HepG2 (cell line): ENCODE data around the gene UNC5B. TPM values are rescaled to one million over a fixed set of nuclear protein-coding genes. Genes with fewer than 3 reads are reported as not detected.
A peak's percentile ranks its signal among the peaks of the same experiment; 100 is the strongest.

Source experiments
- CBX1 ChIP-seq: IDR thresholded peaks from one replicate; pipeline ENCODE4 v1.6.1; 2016; ENCODE audit warnings: antibody characterized with exemption, low read depth
- FUBP1 ChIP-seq: sonication (generic); formaldehyde crosslinking; IDR thresholded peaks from 2 replicates; pipeline ENCODE4 v1.5.1; 2020; ENCODE audit warnings: missing genetic modification reagents, mild to moderate bottlenecking, borderline replicate concordance
- HCFC1 ChIP-seq: fragments of 150-350 bp; IDR thresholded peaks from 2 replicates; pipeline ENCODE4 v1.6.1; 2014; ENCODE audit warnings: low read depth, low read length
- ISX ChIP-seq: sonication (generic); formaldehyde crosslinking; conservative IDR thresholded peaks from 2 replicates; pipeline ENCODE4 v1.5.0; 2020; ENCODE audit warnings: missing genetic modification reagents
- KDM6A ChIP-seq: IDR thresholded peaks from 2 replicates; pipeline ENCODE4 v1.6.1; 2016; ENCODE audit warnings: low read depth
- MAFK ChIP-seq, 2 experiments: IDR thresholded peaks in 1 of 2; conservative IDR thresholded peaks in 1 of 2; 2 replicates each; pipeline ENCODE4 v1.6.1; 2011; ENCODE audit warnings: improper control_type of control experiment in 2 of 2, low read length in 2 of 2
- SMC3 ChIP-seq: IDR thresholded peaks from 2 replicates; pipeline ENCODE4 v1.6.1; 2011; ENCODE audit warnings: low read length, improper control_type of control experiment
- U2AF2 ChIP-seq: fragments of 200-400 bp; formaldehyde crosslinking; IDR thresholded peaks from 2 replicates; pipeline ENCODE4 v1.6.1; 2017; ENCODE audit warnings: low read depth, mild to moderate bottlenecking, low read length
- ZFP91 ChIP-seq: sonication (generic); formaldehyde crosslinking; IDR thresholded peaks from 2 replicates; pipeline ENCODE4 v1.9.0; 2022; ENCODE audit warnings: missing genetic modification reagents, mild to moderate bottlenecking, borderline replicate concordance
- ZNF496 ChIP-seq: sonication (generic); formaldehyde crosslinking; IDR thresholded peaks from 2 replicates; pipeline ENCODE4 v1.8.1; 2023; ENCODE audit warnings: mild to moderate bottlenecking, moderate library complexity, missing genetic modification reagents; ENCODE audit not compliant: insufficient replicate concordance
- ZNF768 ChIP-seq: sonication (generic); formaldehyde crosslinking; IDR thresholded peaks from 2 replicates; pipeline ENCODE4 v1.4.0; 2020; ENCODE audit warnings: missing genetic modification reagents
- ZSCAN12 ChIP-seq: sonication (generic); formaldehyde crosslinking; IDR thresholded peaks from 2 replicates; pipeline ENCODE4 v1.9.0; 2021; ENCODE audit warnings: mild to moderate bottlenecking, missing genetic modification reagents
- ZSCAN22 ChIP-seq: sonication (generic); formaldehyde crosslinking; IDR thresholded peaks from 2 replicates; pipeline ENCODE4 v1.4.0; 2020; ENCODE audit warnings: mild to moderate bottlenecking, missing genetic modification reagents
- ZSCAN9 ChIP-seq: IDR thresholded peaks from 2 replicates; pipeline ENCODE4 v1.6.1; 2016; ENCODE audit warnings: borderline replicate concordance
- polyA plus RNA-seq, 8 experiments: library from polyadenylated mRNA; depleted of rRNA in 3 of 8; stranded (reverse) in 7 of 8; unstranded in 1 of 8; fragments of >200 nt; fragmentation: Illumina TruSeq in 4 of 8; extraction: Trizol in 4 of 8; gene quantifications; 2 replicates each; pipeline versions ENCODE4 v1.2.1 to v1.2.3, GENCODE V29; 2011 to 2016; ENCODE audit warnings: low read depth in 4 of 8, missing spikeins in 1 of 8, mixed read lengths in 1 of 8; ENCODE audit not compliant: insufficient read depth in 1 of 8
- total RNA-seq, 5 experiments: library from RNA; depleted of rRNA; stranded (reverse); fragments of >200 nt; fragmentation: Illumina TruSeq; extraction: Trizol; gene quantifications; 2 replicates each; pipeline ENCODE4 v1.2.3, GENCODE V29; 2016; ENCODE audit warnings: low read depth in 1 of 5
- TF ChIP-seq, protein P1 (sequence below): sonication (generic); formaldehyde crosslinking; IDR thresholded peaks from 2 replicates; pipeline ENCODE4 v1.4.0; 2020; ENCODE audit warnings: mild to moderate bottlenecking, low read depth, missing genetic modification reagents
- TF ChIP-seq, protein P2 (sequence below): sonication (generic); formaldehyde crosslinking; IDR thresholded peaks from 2 replicates; pipeline ENCODE4 v1.5.1; 2020; ENCODE audit warnings: mild to moderate bottlenecking, missing genetic modification reagents, moderate library complexity
- TF ChIP-seq, protein P3 (sequence below): sonication (generic); formaldehyde crosslinking; IDR thresholded peaks from 2 replicates; pipeline ENCODE4 v1.8.1; 2023; ENCODE audit warnings: missing genetic modification reagents, inconsistent platforms, borderline replicate concordance

UNC5B gene
- total and polyA plus RNA-seq, 2 of the 13 experiments (the other 11 are each of a cell fraction or from before 2014, with no cell fraction given) = 0.07 TPM

GRCh38 chr10:71285180-71285545 lies 72.8 kb downstream of the UNC5B start (continued):
- TF ChIP-seq HCFC1 = no peak
- TF ChIP-seq ZNF768 (CRISPR knock-in tag) = no peak
- TF ChIP-seq KDM6A (CRISPR knock-in tag) = no peak
- TF ChIP-seq ZSCAN12 = no peak
- TF ChIP-seq ZSCAN22 (CRISPR knock-in tag) = no peak
- TF ChIP-seq, protein P1, sequence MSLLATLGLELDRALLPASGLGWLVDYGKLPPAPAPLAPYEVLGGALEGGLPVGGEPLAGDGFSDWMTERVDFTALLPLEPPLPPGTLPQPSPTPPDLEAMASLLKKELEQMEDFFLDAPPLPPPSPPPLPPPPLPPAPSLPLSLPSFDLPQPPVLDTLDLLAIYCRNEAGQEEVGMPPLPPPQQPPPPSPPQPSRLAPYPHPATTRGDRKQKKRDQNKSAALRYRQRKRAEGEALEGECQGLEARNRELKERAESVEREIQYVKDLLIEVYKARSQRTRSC (CRISPR knock-in tag) = no peak
- TF ChIP-seq ZNF496 (CRISPR knock-in tag) = no peak
- TF ChIP-seq, protein P2, sequence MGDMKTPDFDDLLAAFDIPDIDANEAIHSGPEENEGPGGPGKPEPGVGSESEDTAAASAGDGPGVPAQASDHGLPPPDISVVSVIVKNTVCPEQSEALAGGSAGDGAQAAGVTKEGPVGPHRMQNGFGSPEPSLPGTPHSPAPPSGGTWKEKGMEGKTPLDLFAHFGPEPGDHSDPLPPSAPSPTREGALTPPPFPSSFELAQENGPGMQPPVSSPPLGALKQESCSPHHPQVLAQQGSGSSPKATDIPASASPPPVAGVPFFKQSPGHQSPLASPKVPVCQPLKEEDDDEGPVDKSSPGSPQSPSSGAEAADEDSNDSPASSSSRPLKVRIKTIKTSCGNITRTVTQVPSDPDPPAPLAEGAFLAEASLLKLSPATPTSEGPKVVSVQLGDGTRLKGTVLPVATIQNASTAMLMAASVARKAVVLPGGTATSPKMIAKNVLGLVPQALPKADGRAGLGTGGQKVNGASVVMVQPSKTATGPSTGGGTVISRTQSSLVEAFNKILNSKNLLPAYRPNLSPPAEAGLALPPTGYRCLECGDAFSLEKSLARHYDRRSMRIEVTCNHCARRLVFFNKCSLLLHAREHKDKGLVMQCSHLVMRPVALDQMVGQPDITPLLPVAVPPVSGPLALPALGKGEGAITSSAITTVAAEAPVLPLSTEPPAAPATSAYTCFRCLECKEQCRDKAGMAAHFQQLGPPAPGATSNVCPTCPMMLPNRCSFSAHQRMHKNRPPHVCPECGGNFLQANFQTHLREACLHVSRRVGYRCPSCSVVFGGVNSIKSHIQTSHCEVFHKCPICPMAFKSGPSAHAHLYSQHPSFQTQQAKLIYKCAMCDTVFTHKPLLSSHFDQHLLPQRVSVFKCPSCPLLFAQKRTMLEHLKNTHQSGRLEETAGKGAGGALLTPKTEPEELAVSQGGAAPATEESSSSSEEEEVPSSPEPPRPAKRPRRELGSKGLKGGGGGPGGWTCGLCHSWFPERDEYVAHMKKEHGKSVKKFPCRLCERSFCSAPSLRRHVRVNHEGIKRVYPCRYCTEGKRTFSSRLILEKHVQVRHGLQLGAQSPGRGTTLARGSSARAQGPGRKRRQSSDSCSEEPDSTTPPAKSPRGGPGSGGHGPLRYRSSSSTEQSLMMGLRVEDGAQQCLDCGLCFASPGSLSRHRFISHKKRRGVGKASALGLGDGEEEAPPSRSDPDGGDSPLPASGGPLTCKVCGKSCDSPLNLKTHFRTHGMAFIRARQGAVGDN (CRISPR knock-in tag) = 0 out of 2 replicates have a peak, but pooled peaks have one; percentile 10
- TF ChIP-seq CBX1 = no peak
- TF ChIP-seq MAFK (conservative IDR thresholded peaks at IDR 0.05 in 1 of 2, IDR thresholded peaks at IDR 0.05 in 1 of 2; ENCODE audit: low read length in 2 of 2) = no peak
- TF ChIP-seq ISX (CRISPR knock-in tag) = no peak
- TF ChIP-seq SMC3 = peak; percentile 34; the same call in 1 of the 2 replicates
- TF ChIP-seq, protein P3, sequence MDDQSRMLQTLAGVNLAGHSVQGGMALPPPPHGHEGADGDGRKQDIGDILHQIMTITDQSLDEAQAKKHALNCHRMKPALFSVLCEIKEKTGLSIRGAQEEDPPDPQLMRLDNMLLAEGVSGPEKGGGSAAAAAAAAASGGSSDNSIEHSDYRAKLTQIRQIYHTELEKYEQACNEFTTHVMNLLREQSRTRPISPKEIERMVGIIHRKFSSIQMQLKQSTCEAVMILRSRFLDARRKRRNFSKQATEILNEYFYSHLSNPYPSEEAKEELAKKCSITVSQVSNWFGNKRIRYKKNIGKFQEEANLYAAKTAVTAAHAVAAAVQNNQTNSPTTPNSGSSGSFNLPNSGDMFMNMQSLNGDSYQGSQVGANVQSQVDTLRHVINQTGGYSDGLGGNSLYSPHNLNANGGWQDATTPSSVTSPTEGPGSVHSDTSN (CRISPR knock-in tag) = no peak
- TF ChIP-seq ZSCAN9 (CRISPR knock-in tag) = no peak
- TF ChIP-seq FUBP1 = no peak
- TF ChIP-seq U2AF2 = no peak
- TF ChIP-seq ZFP91 = peak; percentile 26; the same call in 1 of the 2 replicates
